MG63 (cell line): Measurements from ENCODE around the gene IL1RAPL2. TPM values are rescaled to one million over a fixed set of nuclear protein-coding genes. Genes with fewer than 3 reads are reported as not detected.
A peak's percentile ranks its signal among the peaks of the same experiment; 100 is the strongest.
"Not testable (repeated sequence)": the region's sequence is repeated elsewhere in the genome, so short reads cannot be mapped to it uniquely, and the experiment has no call there.

Experiments used
- DNase-seq: peaks from one replicate; pipeline ENCODE4 v3.0.0-alpha.2; 2020
- H3K27me3 ChIP-seq: fragments of 250-450 bp; sonication (Bioruptor Pico); 2 replicates; pipeline ENCODE4 v1.5.1; 2020; ENCODE audit warnings: mild to moderate bottlenecking, moderate library complexity
- H3K36me3 ChIP-seq: fragments of 250-450 bp; sonication (Bioruptor Pico); 2 replicates; pipeline ENCODE4 v1.5.1; 2020; ENCODE audit warnings: mild to moderate bottlenecking, moderate library complexity
- H3K4me3 ChIP-seq: fragments of 250-450 bp; sonication (Bioruptor Pico); 2 replicates; pipeline ENCODE4 v1.5.1; 2020; ENCODE audit warnings: mild to moderate bottlenecking, moderate library complexity
- H3K9me3 ChIP-seq: fragments of 250-450 bp; sonication (Bioruptor Pico); 2 replicates; pipeline ENCODE4 v1.5.1; 2020; ENCODE audit warnings: mild to moderate bottlenecking, moderate library complexity
- total RNA-seq: library from RNA; depleted of rRNA; stranded (reverse); fragments of >200 nt; shearing (Covaris generic); gene quantifications from 2 replicates; pipeline ENCODE4 v1.2.3, GENCODE V29; 2014; ENCODE audit warnings: low replicate concordance

Gene IL1RAPL2
- total RNA-seq, 1 experiment from 2014 or later, result not detected

GRCh38 chrX:104914686-104915085 lies 348.7 kb downstream of the IL1RAPL2 start:
- H3K4me3 ChIP-seq, H3K9me3 ChIP-seq, DNase-seq, H3K27me3 ChIP-seq, H3K36me3 ChIP-seq: not testable (repeated sequence)

GRCh38 chrX:104918122-104918521 lies 352.1 kb downstream of the IL1RAPL2 start:
- no peaks in the 10 kb centered on the region for H3K36me3 ChIP-seq
- no peak for DNase-seq
- no peak overlapping the region for H3K4me3 ChIP-seq
- H3K27me3 ChIP-seq, result no peaks in the 10 kb centered on the region
- no peaks in the 10 kb centered on the region for H3K9me3 ChIP-seq

GRCh38 chrX:104921584-104922205 lies 355.7 kb downstream of the IL1RAPL2 start:
- Histone ChIP-seq H3K9me3 (no peaks in the 10 kb centered on the region), H3K4me3 (no peak overlapping the region), H3K36me3 (no peaks in the 10 kb centered on the region), H3K27me3 (no peaks in the 10 kb centered on the region)
- peak; percentile 3 for DNase-seq

- Histone ChIP-seq H3K27me3 (no peaks in the 10 kb centered on the region), H3K36me3 (no peaks in the 10 kb centered on the region), H3K9me3 (no peaks in the 10 kb centered on the region), H3K4me3 (no peak overlapping the region)
- peak; percentile 57 for DNase-seq
These were observed 356.2 kb downstream of the IL1RAPL2 start for GRCh38 chrX:104922206-104922621.

GRCh38 chrX:104929324-104929723 lies 363.3 kb downstream of the IL1RAPL2 start:
- no peak for DNase-seq
- Histone ChIP-seq H3K9me3 (no peaks in the 10 kb centered on the region), H3K4me3 (no peak overlapping the region)

GRCh38 chrX:104935581-104935980 lies 369.6 kb downstream of the IL1RAPL2 start:
- H3K4me3 ChIP-seq, result no peak overlapping the region
- no peak for DNase-seq
- no peaks in the 10 kb centered on the region for H3K36me3 ChIP-seq
- H3K9me3 ChIP-seq, result no peaks in the 10 kb centered on the region
- H3K27me3 ChIP-seq, result no peaks in the 10 kb centered on the region

More at GRCh38 chrX:104929324-104929723, 363.3 kb downstream of the IL1RAPL2 start:
- H3K27me3 ChIP-seq, result no peaks in the 10 kb centered on the region
- no peaks in the 10 kb centered on the region for H3K36me3 ChIP-seq

GRCh38 chrX:104953251-104953650 lies 387.3 kb downstream of the IL1RAPL2 start:
- no peak overlapping the region for H3K4me3 ChIP-seq
- DNase-seq, result no peak
- H3K36me3 ChIP-seq, result no peaks in the 10 kb centered on the region
- H3K9me3 ChIP-seq, result no peaks in the 10 kb centered on the region
- no peaks in the 10 kb centered on the region for H3K27me3 ChIP-seq

- H3K36me3 ChIP-seq, result no peaks in the 10 kb centered on the region
- no peak overlapping the region for H3K4me3 ChIP-seq
- no peak for DNase-seq
- no peaks in the 10 kb centered on the region for H3K27me3 ChIP-seq
- no peaks in the 10 kb centered on the region for H3K9me3 ChIP-seq
These were observed 395.9 kb downstream of the IL1RAPL2 start for GRCh38 chrX:104961926-104962325.

- Histone ChIP-seq H3K4me3 (no peak overlapping the region), H3K36me3 (no peaks in the 10 kb centered on the region), H3K9me3 (no peaks in the 10 kb centered on the region), H3K27me3 (no peaks in the 10 kb centered on the region)
- DNase-seq, result no peak
These were observed 402.2 kb downstream of the IL1RAPL2 start for GRCh38 chrX:104968241-104968640.

- Histone ChIP-seq H3K36me3 (no peaks in the 10 kb centered on the region), H3K9me3 (no peaks in the 10 kb centered on the region), H3K27me3 (no peaks in the 10 kb centered on the region), H3K4me3 (no peak overlapping the region)
- DNase-seq, result peak; percentile 2
These were observed 406.7 kb downstream of the IL1RAPL2 start for GRCh38 chrX:104972737-104973136.

- Histone ChIP-seq H3K27me3 (no peaks in the 10 kb centered on the region), H3K36me3 (no peaks in the 10 kb centered on the region), H3K4me3 (no peak overlapping the region), H3K9me3 (no peaks in the 10 kb centered on the region)
- DNase-seq, result peak; percentile 1
These were observed 421.1 kb downstream of the IL1RAPL2 start for GRCh38 chrX:104987063-104987462.

- no peak for DNase-seq
These were observed 422.0 kb downstream of the IL1RAPL2 start for GRCh38 chrX:104988038-104988437.

GRCh38 chrX:104995546-104995945 lies 429.5 kb downstream of the IL1RAPL2 start:
- Histone ChIP-seq H3K9me3 (no peaks in the 10 kb centered on the region), H3K27me3 (no peaks in the 10 kb centered on the region), H3K4me3 (no peak overlapping the region), H3K36me3 (no peaks in the 10 kb centered on the region)
- DNase-seq, result no peak

More at GRCh38 chrX:104988038-104988437, 422.0 kb downstream of the IL1RAPL2 start:
- Histone ChIP-seq H3K27me3 (no peaks in the 10 kb centered on the region), H3K9me3 (no peaks in the 10 kb centered on the region), H3K36me3 (no peaks in the 10 kb centered on the region), H3K4me3 (no peak overlapping the region)

GRCh38 chrX:105006103-105006502 lies 440.1 kb downstream of the IL1RAPL2 start:
- Histone ChIP-seq H3K9me3 (no peaks in the 10 kb centered on the region), H3K27me3 (no peaks in the 10 kb centered on the region), H3K4me3 (no peak overlapping the region), H3K36me3 (no peaks in the 10 kb centered on the region)
- DNase-seq, result no peak

GRCh38 chrX:105006996-105007395 lies 441.0 kb downstream of the IL1RAPL2 start:
- Histone ChIP-seq H3K9me3 (no peaks in the 10 kb centered on the region), H3K36me3 (no peaks in the 10 kb centered on the region), H3K27me3 (no peaks in the 10 kb centered on the region), H3K4me3 (no peak overlapping the region)
- DNase-seq, result no peak

- no peak for DNase-seq
- no peaks in the 10 kb centered on the region for H3K27me3 ChIP-seq
- H3K4me3 ChIP-seq, result no peak overlapping the region
- H3K9me3 ChIP-seq, result no peaks in the 10 kb centered on the region
- no peaks in the 10 kb centered on the region for H3K36me3 ChIP-seq
These were observed 447.7 kb downstream of the IL1RAPL2 start for GRCh38 chrX:105013719-105014118.

- H3K36me3 ChIP-seq, result no peaks in the 10 kb centered on the region
- H3K9me3 ChIP-seq, result no peaks in the 10 kb centered on the region
- no peak overlapping the region for H3K4me3 ChIP-seq
- no peaks in the 10 kb centered on the region for H3K27me3 ChIP-seq
- DNase-seq, result no peak
These were observed 451.6 kb downstream of the IL1RAPL2 start for GRCh38 chrX:105017641-105018040.

- Histone ChIP-seq H3K36me3 (no peaks in the 10 kb centered on the region), H3K4me3 (no peak overlapping the region), H3K27me3 (no peaks in the 10 kb centered on the region), H3K9me3 (no peaks in the 10 kb centered on the region)
- no peak for DNase-seq
These were observed 452.9 kb downstream of the IL1RAPL2 start for GRCh38 chrX:105018865-105019264.
